Panc1 (cell line): ENCODE data around the gene PIGC. TPM values are rescaled to one million over a fixed set of nuclear protein-coding genes. Genes with fewer than 3 reads are reported as not detected.

Experiments used
- ATAC-seq: fragments of 200-7000 bp; cut with Tn5 transposase; 2 replicates; pipeline ENCODE4 v1.9.1; 2020; ENCODE audit warnings: mild to moderate bottlenecking, moderate library complexity
- BruUV-seq: library from RNA; stranded (reverse); fragments of 400-500 nt; replicated peaks from 2 replicates; lab custom pipeline; 2021; lab: Mats Ljungman, UMichigan
- CTCF ChIA-PET: fragments of 300-600 bp; sonication (Branson Sonifier 250); formaldehyde crosslinking; loops from one replicate; lab custom pipeline; 2022; ENCODE audit warnings: antibody characterized with exemption; lab: Charles Lee
- POLR2A ChIA-PET: fragments of 300-600 bp; sonication (Branson Sonifier 250); formaldehyde crosslinking; loops from one replicate; lab custom pipeline; 2022; ENCODE audit warnings: antibody characterized with exemption; lab: Charles Lee
- DNase-seq: peaks from one replicate; pipeline ENCODE4 v3.0.0-alpha.2; 2010; ENCODE audit warnings: low read depth, low spot score
- H3K27ac ChIP-seq: 2 replicates; pipeline ENCODE4 v1.5.1; 2011; ENCODE audit warnings: mild to moderate bottlenecking, low read length, inconsistent platforms
- H3K27me3 ChIP-seq: fragments of 200-500 bp; sonication (Bioruptor generic); 2 replicates; pipeline ENCODE4 v1.6.0; 2014; ENCODE audit warnings: low read length, inconsistent platforms; ENCODE audit not compliant: control insufficient read depth, insufficient read depth
- H3K36me3 ChIP-seq: fragments of 200-500 bp; sonication (Bioruptor generic); 2 replicates; pipeline ENCODE4 v1.5.1; 2014; ENCODE audit warnings: inconsistent platforms, mild to moderate bottlenecking, low read length, moderate library complexity; ENCODE audit not compliant: control insufficient read depth, insufficient read depth
- H3K4me1 ChIP-seq: 2 replicates; pipeline ENCODE4 v1.5.1; 2011; ENCODE audit warnings: inconsistent platforms, mild to moderate bottlenecking, low read length, moderate library complexity; ENCODE audit not compliant: control insufficient read depth, insufficient read depth
- H3K4me3 ChIP-seq, 2 experiments: 2 replicates each; pipeline ENCODE4 v1.5.1; 2011 to 2012; ENCODE audit warnings: low read depth in 2 of 2, low read length in 2 of 2, mild to moderate bottlenecking in 2 of 2, inconsistent platforms in 1 of 2, moderate library complexity in 1 of 2
- H3K9me3 ChIP-seq: fragments of 200-500 bp; sonication (Bioruptor generic); 2 replicates; pipeline ENCODE4 v1.5.1; 2014; ENCODE audit warnings: low read depth, mild to moderate bottlenecking, inconsistent platforms, low read length, moderate library complexity; ENCODE audit not compliant: control insufficient read depth, insufficient read depth
- CTCF ChIP-seq: fragments of 450-650 bp; IDR thresholded peaks from 2 replicates; pipeline ENCODE4 v1.5.1; 2017; ENCODE audit warnings: mild to moderate bottlenecking
- POLR2AphosphoS5 ChIP-seq: IDR thresholded peaks from 2 replicates; pipeline ENCODE4 v1.6.1; 2012; ENCODE audit warnings: mild to moderate bottlenecking, low read depth, low read length, moderate library complexity
- REST ChIP-seq, 2 experiments: IDR thresholded peaks; 2 replicates each; pipeline ENCODE4 v1.6.1; 2011 to 2012; ENCODE audit warnings: low read depth in 2 of 2, control low read depth in 1 of 2, low read length in 1 of 2, mild to moderate bottlenecking in 1 of 2, moderate library complexity in 1 of 2; ENCODE audit not compliant: insufficient read depth in 1 of 2
- SIN3A ChIP-seq: IDR thresholded peaks from 2 replicates; pipeline ENCODE4 v1.6.1; 2012; ENCODE audit warnings: low read depth, mild to moderate bottlenecking, low read length, moderate library complexity, borderline replicate concordance; ENCODE audit not compliant: insufficient read depth
- TCF7L2 ChIP-seq: IDR thresholded peaks from 2 replicates; pipeline ENCODE4 v1.6.1; 2011; ENCODE audit warnings: mild to moderate bottlenecking, low read depth, low read length, inconsistent platforms
- in situ Hi-C: cut with HindIII; loops from 2 replicates; pipeline ENCODE4 v1.10.0; 2016; ENCODE audit warnings: low sequenced_read_pairs, low pct_unique_long_range_greater_than_20kb
- intact Hi-C: fragments of 100-400 bp; cut with micrococcal nuclease; formaldehyde crosslinking; loops from one replicate; pipeline ENCODE4 v1.10.0; 2022; ENCODE audit not compliant: unreplicated experiment
- total RNA-seq: library from RNA; stranded (reverse); gene quantifications from one replicate; pipeline ENCODE4 v1.2.1, GENCODE V29; 2021; ENCODE audit not compliant: unreplicated experiment

The PIGC gene
- total RNA-seq, 1 experiment from 2014 or later, result 23.6 TPM

GRCh38 chr1:172487550-172487949 lies 43.7 kb upstream of the PIGC start:
- ChIA-PET POLR2A (no interaction called here), CTCF (no interaction called here)
- intact Hi-C loops (no loop called here), in situ Hi-C loops (no loop called here)
- TF ChIP-seq CTCF, result no peak
- no peak for TF ChIP-seq TCF7L2
- no peak for TF ChIP-seq POLR2AphosphoS5
- no peak for TF ChIP-seq SIN3A
- no peak for TF ChIP-seq REST (IDR thresholded peaks at IDR 0.05; ENCODE audit: insufficient read depth in 1 of 2, low read depth in 2 of 2, low read length in 1 of 2)
- Histone ChIP-seq H3K4me1 (no peaks in the 10 kb centered on the region), H3K27ac (no peak overlapping the region), H3K4me3 (no peak overlapping the region), H3K9me3 (no peaks in the 10 kb centered on the region), H3K36me3 (no peaks in the 10 kb centered on the region; the same call in 1 of the 2 replicates), H3K27me3 (peaks cover 26% of the 10 kb centered on the region)
- ATAC-seq (no peak), DNase-seq (no peak)
- BruUV-seq, result no TSS peak

- Histone ChIP-seq H3K36me3 (no peaks in the 10 kb centered on the region; the same call in 1 of the 2 replicates), H3K4me3 (no peak overlapping the region), H3K9me3 (no peaks in the 10 kb centered on the region), H3K4me1 (no peaks in the 10 kb centered on the region), H3K27ac (no peak overlapping the region), H3K27me3 (peaks cover 26% of the 10 kb centered on the region)
- TF ChIP-seq POLR2AphosphoS5 (no peak), REST (IDR thresholded peaks at IDR 0.05; ENCODE audit: insufficient read depth in 1 of 2, low read depth in 2 of 2, low read length in 1 of 2) (no peak), SIN3A (no peak), CTCF (no peak), TCF7L2 (no peak)
- BruUV-seq, result no TSS peak
- DNase-seq (no peak), ATAC-seq (no peak)
- intact Hi-C loops (no loop called here), in situ Hi-C loops (no loop called here)
- POLR2A ChIA-PET, result no interaction called here
- CTCF ChIA-PET, result no interaction called here
Observed at GRCh38 chr1:172486805-172487454, 43.1 kb upstream of the PIGC start.
